OCI-LY1 (cell line): ENCODE measurements around the gene SMYD3.

Experiments used
- H2AFZ ChIP-seq: fragments of 200-600 bp; sonication (generic), shearing (Covaris generic); 2 replicates; pipeline ENCODE4 v1.6.0; 2014; ENCODE audit warnings: antibody characterized with exemption, mild to moderate bottlenecking, low read length
- H3F3A ChIP-seq: fragments of 200-600 bp; sonication (generic), shearing (Covaris generic); 2 replicates; pipeline ENCODE4 v1.6.0; 2014; ENCODE audit warnings: mild to moderate bottlenecking, antibody characterized with exemption, low read length, moderate library complexity; ENCODE audit not compliant: insufficient read depth
- H3K27ac ChIP-seq: fragments of 200-600 bp; sonication (generic); 2 replicates; pipeline ENCODE4 v1.5.1; 2014; ENCODE audit warnings: low read length, mixed run types, mild to moderate bottlenecking, low read depth; ENCODE audit not compliant: poor library complexity, severe bottlenecking
- H3K27me3 ChIP-seq: fragments of 200-600 bp; sonication (generic); 2 replicates; pipeline ENCODE4 v1.6.0; 2014; ENCODE audit warnings: antibody characterized with exemption, mild to moderate bottlenecking, low read length, moderate library complexity; ENCODE audit not compliant: insufficient read depth
- H3K36me3 ChIP-seq: fragments of 200-600 bp; sonication (generic); 2 replicates; pipeline ENCODE4 v1.6.1; 2014; ENCODE audit warnings: mild to moderate bottlenecking, antibody characterized with exemption, low read length, moderate library complexity, mixed read lengths; ENCODE audit not compliant: insufficient read depth
- H3K4me1 ChIP-seq: fragments of 200-600 bp; sonication (generic); 2 replicates; pipeline ENCODE4 v1.5.1; 2014; ENCODE audit warnings: mild to moderate bottlenecking, low read length, moderate library complexity; ENCODE audit not compliant: insufficient read depth, severe bottlenecking
- H3K4me2 ChIP-seq: fragments of 200-600 bp; sonication (generic), shearing (Covaris generic); 2 replicates; pipeline ENCODE4 v1.6.1; 2014; ENCODE audit warnings: low read length
- H3K4me3 ChIP-seq: fragments of 200-600 bp; sonication (generic); 2 replicates; pipeline ENCODE4 v1.5.1; 2014; ENCODE audit warnings: low read length, low read depth, mild to moderate bottlenecking, mixed read lengths; ENCODE audit not compliant: poor library complexity, severe bottlenecking
- H3K79me2 ChIP-seq: fragments of 200-600 bp; shearing (Covaris generic); 2 replicates; pipeline ENCODE4 v1.6.1; 2016; ENCODE audit warnings: mixed run types, low read length, mixed read lengths; ENCODE audit not compliant: insufficient read depth
- H3K9ac ChIP-seq: fragments of 200-600 bp; sonication (generic), shearing (Covaris generic); 2 replicates; pipeline ENCODE4 v1.6.1; 2014; ENCODE audit warnings: mild to moderate bottlenecking, low read length, mixed read lengths
- H3K9me2 ChIP-seq: fragments of 200-600 bp; sonication (generic), shearing (Covaris generic); 2 replicates; pipeline ENCODE4 v1.6.1; 2014; ENCODE audit warnings: low read depth, mild to moderate bottlenecking, low read length, mixed read lengths
- H3K9me3 ChIP-seq: fragments of 200-600 bp; shearing (Covaris generic); 2 replicates; pipeline ENCODE4 v1.6.1; 2014; ENCODE audit warnings: low read length, mixed read lengths
- H4K20me1 ChIP-seq: fragments of 200-600 bp; sonication (generic), shearing (Covaris generic); 2 replicates; pipeline ENCODE4 v1.6.0; 2016; ENCODE audit warnings: mild to moderate bottlenecking, low read length; ENCODE audit not compliant: insufficient read depth
- CTCF ChIP-seq: fragments of 200-600 bp; sonication (generic), shearing (Covaris generic); IDR thresholded peaks from 2 replicates; pipeline ENCODE4 v1.5.1; 2017; ENCODE audit warnings: mild to moderate bottlenecking, antibody characterized with exemption, low read length, moderate library complexity, mixed read lengths
- EZH2 ChIP-seq: fragments of 200-600 bp; sonication (generic), shearing (Covaris generic); IDR thresholded peaks from 2 replicates; pipeline ENCODE4 v1.8.0; 2017; ENCODE audit warnings: borderline replicate concordance, mixed run types, mild to moderate bottlenecking, antibody characterized with exemption, low read length, moderate library complexity, mixed read lengths

Gene SMYD3

GRCh38 chr1:246267426-246267825 is 239.7 kb downstream of the SMYD3 start:
- Histone ChIP-seq H3K36me3 (no peaks in the 10 kb centered on the region), H3K27ac (no peak overlapping the region), H3K4me2 (no peak overlapping the region), H3K4me3 (no peak overlapping the region), H2AFZ (no peak overlapping the region), H3K9me2 (no peaks in the 10 kb centered on the region), H3K79me2 (no peaks in the 10 kb centered on the region), H3K4me1 (no peaks in the 10 kb centered on the region), H3K9me3 (no peaks in the 10 kb centered on the region), H4K20me1 (no peaks in the 10 kb centered on the region), H3F3A (no peaks in the 10 kb centered on the region), H3K9ac (no peak overlapping the region), H3K27me3 (no peaks in the 10 kb centered on the region)
- TF ChIP-seq EZH2 (no peak), CTCF (no peak)

- Histone ChIP-seq H4K20me1 (no peaks in the 10 kb centered on the region), H3K27me3 (no peaks in the 10 kb centered on the region), H2AFZ (no peak overlapping the region), H3K79me2 (no peaks in the 10 kb centered on the region), H3K4me2 (no peak overlapping the region), H3F3A (no peaks in the 10 kb centered on the region), H3K27ac (no peak overlapping the region), H3K9me3 (peaks cover 2% of the 10 kb centered on the region; the same call in 1 of the 2 replicates), H3K36me3 (no peaks in the 10 kb centered on the region), H3K9ac (no peak overlapping the region), H3K4me1 (no peaks in the 10 kb centered on the region), H3K9me2 (no peaks in the 10 kb centered on the region), H3K4me3 (no peak overlapping the region)
- TF ChIP-seq CTCF (no peak), EZH2 (no peak)
These were observed 241.6 kb downstream of the SMYD3 start for GRCh38 chr1:246265481-246265880.

GRCh38 chr1:246262281-246262680 is 244.8 kb downstream of the SMYD3 start:
- Histone ChIP-seq H3K9me3 (peaks cover 2% of the 10 kb centered on the region), H3K9ac (no peak overlapping the region), H2AFZ (no peak overlapping the region), H3K79me2 (no peaks in the 10 kb centered on the region), H4K20me1 (no peaks in the 10 kb centered on the region), H3K4me3 (no peak overlapping the region), H3K9me2 (no peaks in the 10 kb centered on the region), H3K36me3 (no peaks in the 10 kb centered on the region), H3K4me2 (no peak overlapping the region), H3K27ac (no peak overlapping the region), H3K4me1 (no peaks in the 10 kb centered on the region), H3K27me3 (no peaks in the 10 kb centered on the region), H3F3A (no peaks in the 10 kb centered on the region)
- no peak for TF ChIP-seq EZH2
- no peak for TF ChIP-seq CTCF
